Epithelial cell of esophagus (primary cell): ENCODE data around the gene HIPK3.

Source experiments
- DNase-seq: peaks from one replicate; pipeline ENCODE4 v3.0.0; 2010; ENCODE audit warnings: low read depth
- H3K4me3 ChIP-seq: 2 replicates; pipeline ENCODE4 v1.5.1; 2011; ENCODE audit warnings: mild to moderate bottlenecking, low read length, control low read depth
- CTCF ChIP-seq: IDR thresholded peaks from 2 replicates; pipeline ENCODE4 v1.5.1; 2011; ENCODE audit warnings: low read depth, mild to moderate bottlenecking, low read length, control low read depth, inconsistent platforms; ENCODE audit not compliant: insufficient read depth; ENCODE audit errors: missing control alignments

The HIPK3 gene

GRCh38 chr11:33262011-33262645, 4.9 kb downstream of the HIPK3 start:
- H3K4me3 ChIP-seq = no peak overlapping the region
- no peak for DNase-seq
- TF ChIP-seq CTCF = no peak

GRCh38 chr11:33263549-33263948, 6.4 kb downstream of the HIPK3 start:
- no peak for TF ChIP-seq CTCF
- no peak for DNase-seq
- H3K4me3 ChIP-seq = no peak overlapping the region

GRCh38 chr11:33264926-33265325, 7.7 kb downstream of the HIPK3 start:
- H3K4me3 ChIP-seq = no peak overlapping the region
- no peak for TF ChIP-seq CTCF
- DNase-seq = no peak

GRCh38 chr11:33266393-33267215, 9.4 kb downstream of the HIPK3 start:
- no peak overlapping the region for H3K4me3 ChIP-seq
- DNase-seq = no peak
- no peak for TF ChIP-seq CTCF

- TF ChIP-seq CTCF = no peak
- H3K4me3 ChIP-seq = no peak overlapping the region
- no peak for DNase-seq
These were observed 11.9 kb downstream of the HIPK3 start for GRCh38 chr11:33268945-33269540.

GRCh38 chr11:33269822-33270221, 12.6 kb downstream of the HIPK3 start:
- no peak overlapping the region for H3K4me3 ChIP-seq
- TF ChIP-seq CTCF = no peak
- DNase-seq = no peak
